Lung (tissue), 12 donors: ENCODE results near the gene MUC6. TPM values are rescaled to one million over a fixed set of nuclear protein-coding genes. Genes with fewer than 3 reads are reported as not detected.

Experiments used
- ATAC-seq: fragments of 200-7000 bp; cut with Tn5 transposase; one replicate; pipeline ENCODE4 v1.9.1; 2020; ENCODE audit warnings: moderate number of reproducible peaks; ENCODE audit not compliant: insufficient read depth, low FRiP score
- DNase-seq, 3 donors: peaks; one replicate each; pipeline ENCODE4 v3.0.0-alpha.2; 2013 to 2017
- H3K27ac ChIP-seq, 2 donors: one replicate each; pipeline ENCODE4 v1.5.1; 2013; ENCODE audit warnings: mild to moderate bottlenecking in 2 of 2, moderate library complexity in 2 of 2, control low read depth in 1 of 2, inconsistent platforms in 1 of 2, low read depth in 1 of 2, low read length in 1 of 2
- H3K27me3 ChIP-seq, 3 donors: one replicate each; pipeline ENCODE4 v1.5.1; 2013; ENCODE audit warnings: low read length in 2 of 3; ENCODE audit not compliant: control insufficient read depth in 3 of 3, insufficient read depth in 3 of 3
- H3K36me3 ChIP-seq, 4 donors: one replicate each; pipeline ENCODE4 v1.5.1; 2013; ENCODE audit warnings: low read length in 4 of 4, mild to moderate bottlenecking in 1 of 4, moderate library complexity in 1 of 4; ENCODE audit not compliant: control insufficient read depth in 4 of 4, insufficient read depth in 4 of 4
- H3K4me1 ChIP-seq, 5 donors: one replicate each; pipeline ENCODE4 v1.5.1; 2013; ENCODE audit warnings: low read length in 5 of 5, mild to moderate bottlenecking in 2 of 5, moderate library complexity in 1 of 5; ENCODE audit not compliant: control insufficient read depth in 5 of 5, insufficient read depth in 5 of 5
- H3K4me3 ChIP-seq: one replicate; pipeline ENCODE4 v1.5.1; 2013; ENCODE audit warnings: mild to moderate bottlenecking, control low read depth, moderate library complexity
- H3K9ac ChIP-seq, 2 donors: one replicate each; pipeline ENCODE4 v1.5.1; 2013; ENCODE audit warnings: low read length in 2 of 2, control low read depth in 1 of 2; ENCODE audit not compliant: insufficient read depth in 1 of 2
- H3K9me3 ChIP-seq, 4 donors: one replicate each; pipeline ENCODE4 v1.5.1; 2013; ENCODE audit warnings: low read length in 3 of 4, mild to moderate bottlenecking in 1 of 4, moderate library complexity in 1 of 4; ENCODE audit not compliant: control insufficient read depth in 4 of 4, insufficient read depth in 3 of 4
- CTCF ChIP-seq: IDR thresholded peaks from 2 replicates; pipeline ENCODE4 v1.5.1; 2012; ENCODE audit warnings: mild to moderate bottlenecking; ENCODE audit errors: control extremely low read depth, extremely low read depth
- WGBS, 2 donors: extraction: QIAGEN DNeasy Blood & Tissue Kit; methylation state at CpG; one replicate each; pipeline ENCODE4 v1.1.7; 2013; 5-methylcytosine and 5-hydroxymethylcytosine counted together
- polyA plus RNA-seq, 2 donors: library from polyadenylated mRNA; stranded (reverse); fragments of 200-250 nt; gene quantifications; one replicate each; pipeline ENCODE4 v1.2.1, GENCODE V29; 2013
- total RNA-seq, 2 donors: library from RNA; depleted of rRNA in 1 of 2; stranded (reverse); fragments of >200 nt in 1 of 2; gene quantifications; one replicate each; pipeline ENCODE4 v1.2.1, GENCODE V29; 2014 to 2021
- donor health status: control.
- donor health status: control.
- donor health status: Bipolar disorder and iron deficiency.
- donor health status: healthy.
- donor health status: DM: yes; HTN: yes; CAD: no.

The MUC6 gene
- total and polyA plus RNA-seq, 4 donors: 0.01 to 0.92 (median 0.06) TPM; not detected in 1

- 93 to 94% methylated on average over 20 of the region's 20 CpGs for WGBS, 2 donors
- no peaks in the 10 kb centered on the region for H3K9me3 ChIP-seq
- DNase-seq (no peak), ATAC-seq (no peak)
- no peak overlapping the region for H3K4me3 ChIP-seq
- peaks cover 17 to 66% (median 27%) of the 10 kb centered on the region in 4 donors for H3K36me3 ChIP-seq
- no peak overlapping the region for H3K9ac ChIP-seq
- H3K4me1 ChIP-seq: peaks cover 0 to 10% (median 3%) of the 10 kb centered on the region in 5 donors
- TF ChIP-seq CTCF: no peak
- H3K27ac ChIP-seq: peak overlapping the region in 1 of 2 donors; percentile 65
- H3K27me3 ChIP-seq: no peaks in the 10 kb centered on the region
Observed at GRCh38 chr11:985848-986247, 50.7 kb downstream of the MUC6 start.

- Histone ChIP-seq H3K27ac (no peak overlapping the region), H3K9ac (no peak overlapping the region), H3K27me3 (no peaks in the 10 kb centered on the region), H3K4me3 (no peak overlapping the region), H3K4me1 (peaks cover 0 to 10% (median 3%) of the 10 kb centered on the region in 5 donors), H3K36me3 (peaks cover 17 to 66% (median 27%) of the 10 kb centered on the region in 4 donors), H3K9me3 (no peaks in the 10 kb centered on the region)
- WGBS, 2 donors: 69 to 83% methylated on average over 20 to 21 of the region's 21 CpGs
- ATAC-seq (no peak), DNase-seq (peak; percentile 59 to 79 (median 76))
- no peak for TF ChIP-seq CTCF
Observed at GRCh38 chr11:985406-985805, 51.1 kb downstream of the MUC6 start.

DNA sequence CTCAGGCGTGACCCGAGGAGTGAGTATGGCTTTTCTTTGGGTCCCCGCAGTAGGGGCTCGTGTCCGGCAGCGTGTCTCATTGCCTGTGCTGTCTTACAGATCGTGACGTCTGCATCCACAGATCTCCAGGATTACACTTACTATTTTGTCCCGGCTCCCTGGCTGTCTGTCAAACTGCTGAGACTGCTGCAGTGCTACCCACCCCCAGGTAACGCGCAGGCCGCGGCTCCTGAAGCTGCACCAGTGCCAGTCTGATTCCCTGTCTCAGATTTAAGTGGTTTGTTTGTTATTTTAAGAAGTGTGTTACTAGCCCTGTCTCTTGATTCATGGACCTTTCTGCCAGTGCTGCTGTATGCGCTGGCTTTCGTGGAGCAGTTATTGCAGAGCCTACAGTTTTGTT, 52.0 kb downstream of the MUC6 start:
- 90 to 96% methylated on average over 15 of the region's 15 CpGs for WGBS, 2 donors
- DNase-seq (no peak), ATAC-seq (no peak)
- peaks cover 0 to 10% (median 3%) of the 10 kb centered on the region in 5 donors for H3K4me1 ChIP-seq
- H3K9me3 ChIP-seq: no peaks in the 10 kb centered on the region
- H3K36me3 ChIP-seq: peaks cover 13 to 58% (median 24%) of the 10 kb centered on the region in 4 donors
- no peak overlapping the region for H3K9ac ChIP-seq
- H3K27me3 ChIP-seq: no peaks in the 10 kb centered on the region
- H3K27ac ChIP-seq: no peak overlapping the region
- no peak overlapping the region for H3K4me3 ChIP-seq
- no peak for TF ChIP-seq CTCF

GRCh38 chr11:981764-982163, 54.8 kb downstream of the MUC6 start:
- DNase-seq (no peak), ATAC-seq (no peak)
- Histone ChIP-seq H3K27ac (no peak overlapping the region), H3K9ac (no peak overlapping the region), H3K4me1 (peaks cover 0 to 15% (median 1%) of the 10 kb centered on the region in 5 donors), H3K27me3 (no peaks in the 10 kb centered on the region), H3K9me3 (no peaks in the 10 kb centered on the region), H3K4me3 (no peak overlapping the region), H3K36me3 (peaks cover 15 to 57% (median 20%) of the 10 kb centered on the region in 4 donors)
- 96 to 97% methylated on average over 14 of the region's 14 CpGs for WGBS, 2 donors
- no peak for TF ChIP-seq CTCF
